HG02973 (cell line): ENCODE measurements around the gene ATG9B.

Experiments used
- ATAC-seq: cut with Tn5 transposase; IDR thresholded peaks from one replicate; pipeline ENCODE4 v1.9.1; 2021; ENCODE audit warnings: moderate library complexity; ENCODE audit not compliant: unreplicated experiment

ATG9B gene

GRCh38 chr7:151001546-151001945 lies 22.7 kb downstream of the ATG9B start:
- ATAC-seq: no peak

GRCh38 chr7:151000897-151001495 lies 23.3 kb downstream of the ATG9B start:
- ATAC-seq: no peak

GRCh38 chr7:150999497-151000230 lies 24.6 kb downstream of the ATG9B start:
- no peak for ATAC-seq

- ATAC-seq: no peak
Observed at GRCh38 chr7:150999001-150999400, 25.3 kb downstream of the ATG9B start.

GRCh38 chr7:150998341-150998740 lies 26.0 kb downstream of the ATG9B start:
- ATAC-seq: no peak

GRCh38 chr7:150997817-150998216 lies 26.5 kb downstream of the ATG9B start:
- ATAC-seq: no peak

GRCh38 chr7:150997075-150997511 lies 27.2 kb downstream of the ATG9B start:
- ATAC-seq: no peak

- no peak for ATAC-seq
Observed at GRCh38 chr7:150996376-150997074, 27.8 kb downstream of the ATG9B start.

GRCh38 chr7:150994838-150995510 lies 29.3 kb downstream of the ATG9B start:
- ATAC-seq: no peak

- ATAC-seq: no peak
Observed at GRCh38 chr7:150994141-150994837, 30.0 kb downstream of the ATG9B start.

- ATAC-seq: no peak
Observed at GRCh38 chr7:150993511-150993910, 30.8 kb downstream of the ATG9B start.

GRCh38 chr7:150992833-150993302 lies 31.4 kb downstream of the ATG9B start:
- peak; percentile 67 for ATAC-seq

- ATAC-seq: no peak
Observed at GRCh38 chr7:150992051-150992640, 32.1 kb downstream of the ATG9B start.

GRCh38 chr7:150990416-150991186 lies 33.7 kb downstream of the ATG9B start, which contains the start of gene NOS3:
TSS of gene NOS3 (plus strand) at chr7:150991017. CDS start at chr7:150993804, 2,787 bp downstream.
- no peak for ATAC-seq

GRCh38 chr7:150989456-150989855 lies 34.8 kb downstream of the ATG9B start:
- ATAC-seq: no peak

GRCh38 chr7:150988230-150989226 lies 35.8 kb downstream of the ATG9B start:
- no peak for ATAC-seq

GRCh38 chr7:150986556-150986955 lies 37.7 kb downstream of the ATG9B start:
- no peak for ATAC-seq

GRCh38 chr7:150986099-150986512 lies 38.2 kb downstream of the ATG9B start:
- no peak for ATAC-seq
